ENCODE data around the gene PKD1.
"Not testable (repeated sequence)": the region's sequence is repeated elsewhere in the genome, so short reads cannot be mapped to it uniquely, and the experiment has no call there.

Gene PKD1

GRCh38 chr16:2150418-2151187, 14.9 kb upstream of the PKD1 start:
- DNase-seq (ENCODE audit: low spot score) = no peak

- DNase-seq (ENCODE audit: low spot score) = no peak
These were observed 14.1 kb upstream of the PKD1 start for GRCh38 chr16:2149630-2150417.

GRCh38 chr16:2148714-2149629, 13.3 kb upstream of the PKD1 start:
- no peak for DNase-seq (ENCODE audit: low spot score)

GRCh38 chr16:2147981-2148671, 12.4 kb upstream of the PKD1 start, which contains the start of gene RAB26:
TSS of gene RAB26 (plus strand) at chr16:2148625. CDS start at chr16:2148784, 159 bp downstream.
- DNase-seq (ENCODE audit: low spot score) = peak; percentile 66

- DNase-seq (ENCODE audit: low spot score) = no peak
These were observed 11.7 kb upstream of the PKD1 start for GRCh38 chr16:2147378-2147777.

GRCh38 chr16:2145843-2146242, 10.1 kb upstream of the PKD1 start:
- no peak for DNase-seq (ENCODE audit: low spot score)

GRCh38 chr16:2143878-2144485, 8.3 kb upstream of the PKD1 start:
- no peak for DNase-seq (ENCODE audit: low spot score)

GRCh38 chr16:2142942-2143877, 7.5 kb upstream of the PKD1 start:
- DNase-seq (ENCODE audit: low spot score) = no peak

GRCh38 chr16:2135071-2135470, 627 bp downstream of the PKD1 start:
- DNase-seq (ENCODE audit: low spot score) = not testable (repeated sequence)

- DNase-seq (ENCODE audit: low spot score) = not testable (repeated sequence)
These were observed 1.9 kb downstream of the PKD1 start for GRCh38 chr16:2133797-2134196.

- DNase-seq (ENCODE audit: low spot score) = not testable (repeated sequence)
These were observed 5.7 kb downstream of the PKD1 start for GRCh38 chr16:2129890-2130447.

GRCh38 chr16:2129251-2129650, 6.4 kb downstream of the PKD1 start:
- DNase-seq (ENCODE audit: low spot score) = not testable (repeated sequence)

GRCh38 chr16:2127630-2128280, 7.9 kb downstream of the PKD1 start:
- DNase-seq (ENCODE audit: low spot score) = not testable (repeated sequence)

- DNase-seq (ENCODE audit: low spot score) = not testable (repeated sequence)
These were observed 8.7 kb downstream of the PKD1 start for GRCh38 chr16:2126928-2127556.

- DNase-seq (ENCODE audit: low spot score) = not testable (repeated sequence)
These were observed 9.4 kb downstream of the PKD1 start for GRCh38 chr16:2126161-2126743.

- DNase-seq (ENCODE audit: low spot score) = not testable (repeated sequence)
These were observed 10.1 kb downstream of the PKD1 start for GRCh38 chr16:2125609-2126008.

GRCh38 chr16:2124694-2125444, 10.8 kb downstream of the PKD1 start:
- not testable (repeated sequence) for DNase-seq (ENCODE audit: low spot score)

Measured in germinal center (tissue), 1 donor.